Liver (tissue), 3 donors: ENCODE results near the gene DAAM1.

ENCODE experiments used
- GABPA ChIP-seq, 2 donors: IDR thresholded peaks in 1 of 2; conservative IDR thresholded peaks in 1 of 2; 2 replicates each; pipeline ENCODE4 v1.6.1; 2016; ENCODE audit warnings: antibody characterized with exemption in 2 of 2, mild to moderate bottlenecking in 1 of 2, moderate library complexity in 1 of 2
- REST ChIP-seq: IDR thresholded peaks from 2 replicates; pipeline ENCODE4 v1.6.1; 2016; ENCODE audit warnings: antibody characterized with exemption, mild to moderate bottlenecking
- TF ChIP-seq, protein P1 (sequence below): fragments of 150-350 bp; IDR thresholded peaks from 2 replicates; pipeline ENCODE4 v1.5.1; 2017; ENCODE audit warnings: improper control_type of control experiment, low read depth, low read length; ENCODE audit not compliant: missing input control
- TF ChIP-seq, protein P2 (sequence below): IDR thresholded peaks from 2 replicates; pipeline ENCODE4 v1.6.1; 2016; ENCODE audit warnings: antibody characterized with exemption
- donor health status: healthy.
- donor health status: healthy.

DNA sequence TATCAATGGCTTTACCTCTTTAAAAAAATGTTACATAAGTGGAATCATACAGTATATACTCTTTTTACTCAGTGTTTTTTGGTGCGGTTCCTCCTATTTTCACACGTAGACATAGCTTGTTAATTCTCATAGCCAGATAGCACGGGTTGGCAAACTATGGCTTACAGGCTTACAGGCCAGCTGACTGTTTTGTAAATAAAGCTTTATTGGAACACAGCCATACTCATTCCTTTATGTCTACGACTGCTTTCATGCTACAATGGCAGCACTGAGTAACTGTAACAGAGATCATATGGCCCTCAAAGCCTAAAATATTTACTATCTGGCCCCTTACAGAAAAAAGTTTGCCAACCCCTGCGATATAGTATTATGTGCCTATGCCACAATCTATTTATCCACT lies 5.8 kb upstream of the DAAM1 start:
- no peak for TF ChIP-seq REST
- TF ChIP-seq, protein P1, sequence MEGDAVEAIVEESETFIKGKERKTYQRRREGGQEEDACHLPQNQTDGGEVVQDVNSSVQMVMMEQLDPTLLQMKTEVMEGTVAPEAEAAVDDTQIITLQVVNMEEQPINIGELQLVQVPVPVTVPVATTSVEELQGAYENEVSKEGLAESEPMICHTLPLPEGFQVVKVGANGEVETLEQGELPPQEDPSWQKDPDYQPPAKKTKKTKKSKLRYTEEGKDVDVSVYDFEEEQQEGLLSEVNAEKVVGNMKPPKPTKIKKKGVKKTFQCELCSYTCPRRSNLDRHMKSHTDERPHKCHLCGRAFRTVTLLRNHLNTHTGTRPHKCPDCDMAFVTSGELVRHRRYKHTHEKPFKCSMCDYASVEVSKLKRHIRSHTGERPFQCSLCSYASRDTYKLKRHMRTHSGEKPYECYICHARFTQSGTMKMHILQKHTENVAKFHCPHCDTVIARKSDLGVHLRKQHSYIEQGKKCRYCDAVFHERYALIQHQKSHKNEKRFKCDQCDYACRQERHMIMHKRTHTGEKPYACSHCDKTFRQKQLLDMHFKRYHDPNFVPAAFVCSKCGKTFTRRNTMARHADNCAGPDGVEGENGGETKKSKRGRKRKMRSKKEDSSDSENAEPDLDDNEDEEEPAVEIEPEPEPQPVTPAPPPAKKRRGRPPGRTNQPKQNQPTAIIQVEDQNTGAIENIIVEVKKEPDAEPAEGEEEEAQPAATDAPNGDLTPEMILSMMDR = no peak
- TF ChIP-seq, protein P2, sequence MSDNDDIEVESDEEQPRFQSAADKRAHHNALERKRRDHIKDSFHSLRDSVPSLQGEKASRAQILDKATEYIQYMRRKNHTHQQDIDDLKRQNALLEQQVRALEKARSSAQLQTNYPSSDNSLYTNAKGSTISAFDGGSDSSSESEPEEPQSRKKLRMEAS = no peak
- TF ChIP-seq GABPA (IDR thresholded peaks at IDR 0.05 in 1 of 2, conservative IDR thresholded peaks at IDR 0.05 in 1 of 2) = no peak
